Gastroesophageal sphincter (tissue), 4 donors: ENCODE data around the gene KRT72. TPM values are rescaled to one million over a fixed set of nuclear protein-coding genes. Genes with fewer than 3 reads are reported as not detected.

Source experiments
- ATAC-seq: fragments of 150-250 bp; one replicate; pipeline ENCODE4 v1.9.1; 2016; ENCODE audit warnings: mild to moderate bottlenecking, moderate library complexity
- H3K27ac ChIP-seq, 4 donors: fragments of 200-600 bp; sonication (generic) in 3 of 4; 1 replicate in 3 of 4; 2 replicates in 1 of 4; pipeline ENCODE4 v1.5.1; 2016 to 2019
- H3K27me3 ChIP-seq: fragments of 200-600 bp; sonication (generic); one replicate; pipeline ENCODE4 v1.5.1; 2019
- H3K36me3 ChIP-seq, 2 donors: fragments of 200-600 bp; sonication (generic); one replicate each; pipeline ENCODE4 v1.5.1; 2019; ENCODE audit warnings: control low read depth in 1 of 2
- H3K4me1 ChIP-seq, 3 donors: fragments of 200-600 bp; sonication (generic); 1 replicate in 2 of 3; 2 replicates in 1 of 3; pipeline ENCODE4 v1.5.1; 2016 to 2019; ENCODE audit warnings: control low read depth in 2 of 3
- H3K4me3 ChIP-seq, 2 donors: fragments of 200-600 bp; sonication (generic); one replicate each; pipeline ENCODE4 v1.5.1; 2019; ENCODE audit warnings: mild to moderate bottlenecking in 1 of 2, moderate library complexity in 1 of 2
- H3K9me3 ChIP-seq, 3 donors: fragments of 200-600 bp; sonication (generic); one replicate each; pipeline ENCODE4 v1.5.1; 2017 to 2019; ENCODE audit warnings: control low read depth in 2 of 3
- CTCF ChIP-seq, 4 experiments: fragments of 200-600 bp in 2 of 4; fragments of 450-650 bp in 2 of 4; sonication (generic) in 1 of 4; IDR thresholded peaks; one replicate each; pipeline ENCODE4 v1.5.1; 2017 to 2019; ENCODE audit warnings: antibody characterized with exemption in 4 of 4, mild to moderate bottlenecking in 2 of 4, moderate library complexity in 2 of 4
- EP300 ChIP-seq: sonication (generic); formaldehyde crosslinking; IDR thresholded peaks from one replicate; pipeline ENCODE4 v1.6.1; 2017; ENCODE audit warnings: antibody characterized with exemption, mild to moderate bottlenecking
- POLR2A ChIP-seq, 2 donors: fragments of 450-650 bp; IDR thresholded peaks; one replicate each; pipeline ENCODE4 v1.6.1; 2017; ENCODE audit warnings: antibody characterized with exemption in 2 of 2, mild to moderate bottlenecking in 2 of 2, moderate library complexity in 1 of 2
- POLR2AphosphoS5 ChIP-seq: sonication (generic); formaldehyde crosslinking; IDR thresholded peaks from one replicate; pipeline ENCODE4 v1.6.1; 2017; ENCODE audit warnings: antibody characterized with exemption
- WGBS, 2 donors: methylation state at CpG; one replicate each; pipeline ENCODE4 v1.1.5; 2018; ENCODE audit warnings: low coverage in 1 of 2; 5-methylcytosine and 5-hydroxymethylcytosine counted together
- total RNA-seq, 4 donors: library from RNA; depleted of rRNA; stranded (reverse); fragments of >200 nt; gene quantifications; one replicate each; pipeline ENCODE4 v1.1.0, GENCODE V29; 2016

Gene KRT72
- total RNA-seq, 4 donors from 2014 or later = not detected

GRCh38 chr12:52617403-52617785, 16.1 kb upstream of the KRT72 start:
- Histone ChIP-seq H3K4me1 (no peaks in the 10 kb centered on the region), H3K4me3 (no peak overlapping the region), H3K27me3 (peaks cover 29% of the 10 kb centered on the region), H3K27ac (no peak overlapping the region), H3K9me3 (no peaks in the 10 kb centered on the region), H3K36me3 (no peaks in the 10 kb centered on the region)
- no peak for ATAC-seq
- WGBS, 2 donors = 73% methylated on average over 4 of the region's 7 CpGs; no CpG with 5 or more reads in 1 of the 2 donors
- TF ChIP-seq EP300 (no peak), CTCF (IDR thresholded peaks at IDR 0.05) (no peak), POLR2AphosphoS5 (no peak), POLR2A (IDR thresholded peaks at IDR 0.05) (no peak)

- Histone ChIP-seq H3K27me3 (peaks cover 31% of the 10 kb centered on the region), H3K9me3 (no peaks in the 10 kb centered on the region), H3K4me1 (no peaks in the 10 kb centered on the region), H3K27ac (no peak overlapping the region), H3K4me3 (no peak overlapping the region), H3K36me3 (no peaks in the 10 kb centered on the region)
- ATAC-seq = no peak
- WGBS, 2 donors = 66 to 88% methylated on average over 4 to 9 of the region's 10 CpGs
- no peak for TF ChIP-seq POLR2A (IDR thresholded peaks at IDR 0.05)
- TF ChIP-seq EP300 = no peak
- no peak for TF ChIP-seq CTCF (IDR thresholded peaks at IDR 0.05)
These were observed 15.6 kb upstream of the KRT72 start for GRCh38 chr12:52616680-52617402.

- Histone ChIP-seq H3K27me3 (peaks cover 39% of the 10 kb centered on the region), H3K4me3 (no peak overlapping the region), H3K27ac (no peak overlapping the region), H3K36me3 (no peaks in the 10 kb centered on the region), H3K4me1 (no peaks in the 10 kb centered on the region), H3K9me3 (no peaks in the 10 kb centered on the region)
- TF ChIP-seq POLR2AphosphoS5 (no peak), EP300 (no peak), POLR2A (IDR thresholded peaks at IDR 0.05) (no peak), CTCF (IDR thresholded peaks at IDR 0.05) (no peak)
- 100% methylated on average over 1 to 3 of the region's 9 CpGs for WGBS, 2 donors
- ATAC-seq = no peak
These were observed 14.6 kb upstream of the KRT72 start for GRCh38 chr12:52615912-52616311.

GRCh38 chr12:52615208-52615868, 14.1 kb upstream of the KRT72 start:
- Histone ChIP-seq H3K27me3 (peaks cover 42% of the 10 kb centered on the region), H3K27ac (no peak overlapping the region), H3K4me3 (no peak overlapping the region), H3K36me3 (no peaks in the 10 kb centered on the region), H3K9me3 (no peaks in the 10 kb centered on the region), H3K4me1 (no peaks in the 10 kb centered on the region)
- WGBS, 2 donors = 90 to 100% methylated on average over 1 to 2 of the region's 6 CpGs
- ATAC-seq = no peak
- TF ChIP-seq POLR2AphosphoS5 (no peak), EP300 (no peak), CTCF (IDR thresholded peaks at IDR 0.05) (no peak), POLR2A (IDR thresholded peaks at IDR 0.05) (no peak)
